ENCODE measurements around the gene ZNF714. TPM values are rescaled to one million over a fixed set of nuclear protein-coding genes. Genes with fewer than 3 reads are reported as not detected.

ZNF714 gene
- total and polyA plus RNA-seq, 9 of the 15 experiments (the other 6 are each of a cell fraction or from before 2014, with no cell fraction given) = 16.2 to 40.8 (median 28.9) TPM

GRCh38 chr19:21082011-21082975, at the start of gene ZNF714 (continued):
- TF ChIP-seq FOXA1 (IDR thresholded peaks at IDR 0.05; ENCODE audit: borderline replicate concordance) = no peak
- TF ChIP-seq, protein P1, sequence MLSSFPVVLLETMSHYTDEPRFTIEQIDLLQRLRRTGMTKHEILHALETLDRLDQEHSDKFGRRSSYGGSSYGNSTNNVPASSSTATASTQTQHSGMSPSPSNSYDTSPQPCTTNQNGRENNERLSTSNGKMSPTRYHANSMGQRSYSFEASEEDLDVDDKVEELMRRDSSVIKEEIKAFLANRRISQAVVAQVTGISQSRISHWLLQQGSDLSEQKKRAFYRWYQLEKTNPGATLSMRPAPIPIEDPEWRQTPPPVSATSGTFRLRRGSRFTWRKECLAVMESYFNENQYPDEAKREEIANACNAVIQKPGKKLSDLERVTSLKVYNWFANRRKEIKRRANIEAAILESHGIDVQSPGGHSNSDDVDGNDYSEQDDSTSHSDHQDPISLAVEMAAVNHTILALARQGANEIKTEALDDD (IDR thresholded peaks at IDR 0.05) = no peak
- TF ChIP-seq FOS (IDR thresholded peaks at IDR 0.05; ENCODE audit: extremely low read depth, insufficient read length) = peak; percentile 91
- no peak for TF ChIP-seq GTF2A2 (tag; IDR thresholded peaks at IDR 0.05)

GRCh38 chr19:21045028-21045427, 37.0 kb upstream of the ZNF714 start:
- no peak for DNase-seq (ENCODE audit: extremely low read depth in 1 of 4, low spot score in 3 of 4)
- Histone ChIP-seq H3K79me2 (ENCODE audit: control insufficient read depth, insufficient read depth, low read length) (peaks cover 16% of the 10 kb centered on the region; the same call in 2 of the 3 replicates), H2AFZ (ENCODE audit: low read depth, low read length) (no peak overlapping the region), H3K36me3 (ENCODE audit: control insufficient read depth, insufficient read depth, low read length) (peaks cover 21% of the 10 kb centered on the region; the same call in 2 of the 3 replicates), H3K27me3 (ENCODE audit: control insufficient read depth in 2 of 2, insufficient read depth in 2 of 2, low read length in 2 of 2) (no peaks in the 10 kb centered on the region), H3K9me3 (replicated peaks; ENCODE audit: control insufficient read depth, insufficient read depth, low read depth, low read length) (peaks cover 7% of the 10 kb centered on the region), H4K20me1 (replicated peaks; ENCODE audit: control insufficient read depth, insufficient read depth, low read length) (no peaks in the 10 kb centered on the region), H3K4me1 (replicated peaks in 1 of 2; ENCODE audit: control insufficient read depth in 2 of 2, insufficient read depth in 2 of 2, low read length in 2 of 2) (no peaks in the 10 kb centered on the region; a peak in 1 of 5 replicates), H3K27ac (ENCODE audit: extremely low read depth, low read depth, low read length) (no peak overlapping the region), H3K4me2 (ENCODE audit: insufficient read depth, low read length) (no peak overlapping the region), H3K9me1 (ENCODE audit: control insufficient read depth, insufficient read depth, low read length) (no peaks in the 10 kb centered on the region), H3K9ac (ENCODE audit: insufficient read depth in 1 of 2, low read depth in 2 of 2, low read length in 2 of 2) (no peak overlapping the region), H3K4me3 (no peak overlapping the region)
- no peak for FAIRE-seq
- CTCF ChIA-PET (ENCODE audit: low intra/inter-chr PET ratio) = no interaction called here
- in situ Hi-C loops (cut with MboI) (no loop called here), intact Hi-C loops (cut with micrococcal nuclease) (no loop called here)
- ATAC-seq = no peak
- POLR2A ChIA-PET = interaction anchor here (1.0 kb wide), 1 partner anchor 20 kb away, joined by 4 read pairs; no protein-coding TSS in a partner anchor
- no TSS peak for BruUV-seq (replicated peaks)
- TF ChIP-seq SMAD3 (CRISPR knock-in tag; conservative IDR thresholded peaks at IDR 0.05) = no peak
- TF ChIP-seq, protein P2, sequence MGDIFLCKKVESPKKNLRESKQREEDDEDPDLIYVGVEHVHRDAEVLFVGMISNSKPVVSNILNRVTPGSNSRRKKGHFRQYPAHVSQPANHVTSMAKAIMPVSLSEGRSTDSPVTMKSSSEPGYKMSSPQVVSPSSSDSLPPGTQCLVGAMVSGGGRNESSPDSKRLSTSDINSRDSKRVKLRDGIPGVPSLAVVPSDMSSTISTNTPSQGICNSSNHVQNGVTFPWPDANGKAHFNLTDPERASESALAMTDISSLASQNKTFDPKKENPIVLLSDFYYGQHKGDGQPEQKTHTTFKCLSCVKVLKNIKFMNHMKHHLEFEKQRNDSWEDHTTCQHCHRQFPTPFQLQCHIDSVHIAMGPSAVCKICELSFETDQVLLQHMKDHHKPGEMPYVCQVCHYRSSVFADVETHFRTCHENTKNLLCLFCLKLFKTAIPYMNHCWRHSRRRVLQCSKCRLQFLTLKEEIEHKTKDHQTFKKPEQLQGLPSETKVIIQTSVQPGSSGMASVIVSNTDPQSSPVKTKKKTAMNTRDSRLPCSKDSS (IDR thresholded peaks at IDR 0.05; ENCODE audit: low read depth, partially characterized antibody) = no peak
- TF ChIP-seq NR2C1 (IDR thresholded peaks at IDR 0.05) = no peak
- TF ChIP-seq NR2C1 (tag; IDR thresholded peaks at IDR 0.05) = no peak
- no peak for TF ChIP-seq ZNF197 (CRISPR knock-in tag; IDR thresholded peaks at IDR 0.05; ENCODE audit: low read depth)
- TF ChIP-seq FOXM1 (IDR thresholded peaks at IDR 0.05; ENCODE audit: low read depth) = no peak
- no peak for TF ChIP-seq FOXM1 (CRISPR knock-in tag; IDR thresholded peaks at IDR 0.05; ENCODE audit: low read depth)
- TF ChIP-seq, protein P3, sequence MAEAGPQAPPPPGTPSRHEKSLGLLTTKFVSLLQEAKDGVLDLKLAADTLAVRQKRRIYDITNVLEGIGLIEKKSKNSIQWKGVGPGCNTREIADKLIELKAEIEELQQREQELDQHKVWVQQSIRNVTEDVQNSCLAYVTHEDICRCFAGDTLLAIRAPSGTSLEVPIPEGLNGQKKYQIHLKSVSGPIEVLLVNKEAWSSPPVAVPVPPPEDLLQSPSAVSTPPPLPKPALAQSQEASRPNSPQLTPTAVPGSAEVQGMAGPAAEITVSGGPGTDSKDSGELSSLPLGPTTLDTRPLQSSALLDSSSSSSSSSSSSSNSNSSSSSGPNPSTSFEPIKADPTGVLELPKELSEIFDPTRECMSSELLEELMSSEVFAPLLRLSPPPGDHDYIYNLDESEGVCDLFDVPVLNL (CRISPR knock-in tag; IDR thresholded peaks at IDR 0.05; ENCODE audit: low read depth) = no peak
- TF ChIP-seq MCM3 (IDR thresholded peaks at IDR 0.05) = no peak
- TF ChIP-seq MTA2 (IDR thresholded peaks at IDR 0.05; ENCODE audit: low read depth) = no peak
- no peak for TF ChIP-seq EZH2 (IDR thresholded peaks at IDR 0.05; ENCODE audit: borderline replicate concordance, low read depth, low read length)
- TF ChIP-seq ZNF140 (CRISPR knock-in tag; IDR thresholded peaks at IDR 0.05) = no peak
- no peak for TF ChIP-seq SMC3 (conservative IDR thresholded peaks at IDR 0.05; ENCODE audit: insufficient read depth, low read depth, low read length)

All from K562 (cell line).